Measurements from ENCODE around the gene TFDP1.

The TFDP1 gene

DNA sequence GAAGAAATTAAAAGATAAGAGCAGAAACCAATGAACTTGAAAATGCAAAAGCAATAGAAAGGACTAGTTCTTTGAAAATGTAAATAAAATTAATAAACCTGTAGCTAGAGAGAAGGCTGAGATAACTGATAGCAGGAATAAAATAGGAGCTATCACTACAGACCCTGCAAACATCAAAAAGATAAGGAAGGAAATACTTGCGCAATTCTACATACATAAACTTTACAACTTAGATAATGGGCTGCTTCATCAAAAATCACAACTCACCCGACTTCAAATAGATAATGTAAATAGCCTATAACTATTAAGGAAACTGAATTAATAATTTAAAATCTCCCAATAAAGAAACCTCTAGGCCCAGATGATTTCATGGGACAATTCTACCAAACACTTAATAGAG is 77.0 kb downstream of the TFDP1 start:
- TF ChIP-seq POLR2AphosphoS5 (IDR thresholded peaks at IDR 0.05; ENCODE audit: low read depth, low read length) (no peak), REST (IDR thresholded peaks at IDR 0.05; ENCODE audit: insufficient read depth in 1 of 2, low read depth in 2 of 2, low read length in 2 of 2) (no peak), FOXP2 (optimal IDR thresholded peaks at IDR 0.05; ENCODE audit: borderline replicate concordance, extremely low read depth, extremely low read length, insufficient read depth) (no peak), TAF1 (IDR thresholded peaks at IDR 0.05; ENCODE audit: borderline replicate concordance, insufficient read depth, low read length) (no peak), SIN3A (IDR thresholded peaks at IDR 0.05; ENCODE audit: borderline replicate concordance, insufficient read depth, low read length) (no peak)

- no peak for TF ChIP-seq TAF1 (IDR thresholded peaks at IDR 0.05; ENCODE audit: borderline replicate concordance, insufficient read depth, low read length)
- TF ChIP-seq FOXP2 (optimal IDR thresholded peaks at IDR 0.05; ENCODE audit: borderline replicate concordance, extremely low read depth, extremely low read length, insufficient read depth), result no peak
- no peak for TF ChIP-seq SIN3A (IDR thresholded peaks at IDR 0.05; ENCODE audit: borderline replicate concordance, insufficient read depth, low read length)
- TF ChIP-seq POLR2AphosphoS5 (IDR thresholded peaks at IDR 0.05; ENCODE audit: low read depth, low read length), result no peak
- TF ChIP-seq REST (IDR thresholded peaks at IDR 0.05; ENCODE audit: insufficient read depth in 1 of 2, low read depth in 2 of 2, low read length in 2 of 2), result no peak
Measured at GRCh38 chr13:113663934-113664333, 79.4 kb downstream of the TFDP1 start.

DNA sequence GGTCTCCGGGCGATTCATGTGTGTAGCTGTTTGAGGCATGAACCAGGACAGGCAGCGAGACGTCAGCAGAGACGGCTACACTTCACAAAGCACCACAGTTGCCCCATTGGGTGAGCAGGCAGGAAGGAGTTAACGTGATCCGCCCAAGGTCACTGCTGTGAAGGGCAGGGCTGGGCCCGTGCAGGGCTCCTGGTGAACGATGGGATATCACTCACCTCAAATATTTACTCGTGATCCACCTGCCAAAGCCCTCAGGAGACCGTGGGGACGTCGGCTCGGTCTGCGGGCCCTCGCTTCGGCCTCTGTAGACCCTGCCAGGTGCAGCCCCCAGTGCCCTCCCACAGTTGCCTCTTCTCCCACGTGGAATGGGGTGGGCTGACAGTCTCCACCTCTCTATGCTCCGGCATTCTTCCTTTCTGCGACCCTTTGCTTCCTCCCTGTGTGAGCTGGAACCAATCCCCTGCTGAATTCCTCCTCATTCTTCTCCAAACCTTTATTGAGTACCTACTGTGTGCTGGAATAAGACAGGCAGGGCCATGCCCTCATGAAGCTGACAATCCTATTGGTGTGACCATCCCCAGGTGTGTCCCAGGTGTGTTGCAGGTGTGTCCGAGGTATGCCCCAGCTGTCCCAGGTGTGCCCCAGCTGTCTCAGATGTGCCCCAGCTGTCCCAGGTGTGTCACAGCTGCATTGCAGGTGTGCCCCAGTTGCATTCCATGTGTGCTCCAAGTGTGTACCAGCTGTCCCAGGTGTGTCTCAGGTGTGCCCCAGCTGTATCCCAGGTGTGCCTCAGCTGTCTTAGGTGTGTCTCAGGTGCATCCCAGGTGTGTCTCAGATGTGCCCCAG is 80.4 kb downstream of the TFDP1 start:
- TF ChIP-seq SIN3A (IDR thresholded peaks at IDR 0.05; ENCODE audit: borderline replicate concordance, insufficient read depth, low read length) (no peak), FOXP2 (optimal IDR thresholded peaks at IDR 0.05; ENCODE audit: borderline replicate concordance, extremely low read depth, extremely low read length, insufficient read depth) (no peak), TAF1 (IDR thresholded peaks at IDR 0.05; ENCODE audit: borderline replicate concordance, insufficient read depth, low read length) (no peak), POLR2AphosphoS5 (IDR thresholded peaks at IDR 0.05; ENCODE audit: low read depth, low read length) (no peak), REST (IDR thresholded peaks at IDR 0.05; ENCODE audit: insufficient read depth in 1 of 2, low read depth in 2 of 2, low read length in 2 of 2) (no peak)

DNA sequence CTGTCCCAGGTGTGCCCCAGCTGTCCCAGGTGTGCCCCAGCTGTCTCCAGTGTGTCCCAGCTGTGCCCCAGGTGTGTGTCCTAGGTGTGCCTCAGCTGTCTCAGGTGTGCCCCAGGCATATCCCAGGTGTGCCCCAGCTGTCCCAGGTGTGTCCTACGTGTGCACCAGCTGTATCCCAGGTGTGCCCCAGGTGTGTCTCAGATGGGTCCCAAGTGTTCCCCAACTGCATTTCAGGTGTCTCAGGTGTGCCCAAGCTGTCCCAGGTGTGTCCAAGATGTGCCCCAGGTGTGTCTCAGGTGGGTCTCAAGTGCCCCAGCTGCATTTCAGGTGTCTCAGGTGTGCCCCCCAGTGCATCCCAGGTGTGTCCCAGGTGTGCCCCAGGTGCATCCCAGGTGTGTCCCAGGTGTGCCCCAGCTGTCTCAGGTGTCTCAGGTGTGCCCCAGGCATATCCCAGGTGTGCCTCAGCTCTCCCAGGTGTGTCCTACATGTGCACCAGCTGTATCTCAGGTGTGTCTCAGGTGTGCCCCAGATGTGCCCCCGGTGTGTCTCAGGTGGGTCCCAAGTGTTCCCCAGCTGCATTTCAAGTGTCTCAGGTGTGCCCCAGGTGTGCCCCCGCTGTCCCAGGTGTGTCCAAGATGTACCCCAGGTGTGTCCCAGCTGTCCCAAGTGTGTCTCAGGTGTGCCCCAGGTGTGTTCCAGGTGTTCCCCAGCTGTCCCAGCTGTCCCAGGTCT is 81.2 kb downstream of the TFDP1 start:
- TF ChIP-seq SIN3A (IDR thresholded peaks at IDR 0.05; ENCODE audit: borderline replicate concordance, insufficient read depth, low read length), result no peak
- TF ChIP-seq POLR2AphosphoS5 (IDR thresholded peaks at IDR 0.05; ENCODE audit: low read depth, low read length), result no peak
- TF ChIP-seq TAF1 (IDR thresholded peaks at IDR 0.05; ENCODE audit: borderline replicate concordance, insufficient read depth, low read length), result no peak
- no peak for TF ChIP-seq FOXP2 (optimal IDR thresholded peaks at IDR 0.05; ENCODE audit: borderline replicate concordance, extremely low read depth, extremely low read length, insufficient read depth)
- TF ChIP-seq REST (IDR thresholded peaks at IDR 0.05; ENCODE audit: insufficient read depth in 1 of 2, low read depth in 2 of 2, low read length in 2 of 2), result no peak

Measured in PFSK-1 (cell line).